NCI-H1092 (cell line): ENCODE measurements around the gene RAD51B.
"Not testable (repeated sequence)": the region's sequence is repeated elsewhere in the genome, so short reads cannot be mapped to it uniquely, and the experiment has no call there.

Experiments used
- DNase-seq: peaks from one replicate; lab custom pipeline; 2025; lab: John Stamatoyannopoulos, UW

The RAD51B gene

DNA sequence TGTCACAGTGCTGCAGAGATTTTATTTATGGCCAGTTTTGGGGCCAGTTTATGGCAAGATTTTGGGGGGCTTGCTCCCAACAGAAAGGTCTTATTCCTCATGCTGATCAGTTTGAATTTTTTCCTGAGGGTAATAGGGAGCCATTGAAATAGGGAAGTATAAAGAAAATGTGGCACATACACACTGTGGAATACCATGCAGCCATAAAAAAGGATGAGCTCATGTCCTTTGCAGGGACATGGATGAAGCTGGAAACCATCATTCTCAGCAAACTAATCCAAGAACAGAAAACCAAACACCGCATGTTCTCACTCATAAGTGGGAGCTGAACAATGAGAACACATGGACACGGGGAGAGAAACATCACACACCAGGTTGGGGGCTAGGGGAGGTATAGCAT is 483.4 kb downstream of the RAD51B start:
- not testable (repeated sequence) for DNase-seq

GRCh38 chr14:68305738-68306137 is 486.2 kb downstream of the RAD51B start:
- no peak for DNase-seq

DNA sequence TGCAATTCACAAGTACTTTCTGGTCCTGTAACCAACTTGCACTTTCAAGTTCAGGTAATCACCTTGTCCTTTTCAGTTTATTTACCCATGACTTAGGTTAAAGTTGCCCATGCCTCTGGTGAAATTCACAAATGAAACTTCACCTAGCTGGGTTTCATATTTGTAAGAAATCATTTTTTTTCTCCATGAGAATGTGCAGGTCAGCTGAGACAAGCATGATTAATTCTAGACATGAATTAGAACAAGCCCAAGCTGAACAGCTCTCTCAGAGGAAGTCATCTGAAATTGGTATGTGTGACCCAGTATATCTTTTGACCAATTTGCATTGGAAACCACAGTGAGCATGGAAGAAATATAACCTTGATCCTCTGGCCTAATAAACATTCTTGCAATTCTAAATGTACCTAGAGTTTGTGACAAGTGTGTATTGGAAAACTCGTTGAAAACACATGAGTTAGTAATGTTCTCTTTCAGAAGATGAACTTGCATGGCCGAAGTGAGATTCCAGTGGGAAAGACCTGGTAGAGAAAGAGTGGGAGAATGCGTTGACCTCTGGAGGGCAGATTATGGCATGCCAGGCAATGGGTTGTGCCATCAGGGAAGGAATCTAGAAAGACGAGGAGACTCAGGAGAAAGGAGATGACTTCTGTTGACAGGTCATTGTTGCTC is 486.8 kb downstream of the RAD51B start:
- no peak for DNase-seq

- peak; percentile 74 for DNase-seq
These were observed 487.6 kb downstream of the RAD51B start for GRCh38 chr14:68306934-68307789.

DNA sequence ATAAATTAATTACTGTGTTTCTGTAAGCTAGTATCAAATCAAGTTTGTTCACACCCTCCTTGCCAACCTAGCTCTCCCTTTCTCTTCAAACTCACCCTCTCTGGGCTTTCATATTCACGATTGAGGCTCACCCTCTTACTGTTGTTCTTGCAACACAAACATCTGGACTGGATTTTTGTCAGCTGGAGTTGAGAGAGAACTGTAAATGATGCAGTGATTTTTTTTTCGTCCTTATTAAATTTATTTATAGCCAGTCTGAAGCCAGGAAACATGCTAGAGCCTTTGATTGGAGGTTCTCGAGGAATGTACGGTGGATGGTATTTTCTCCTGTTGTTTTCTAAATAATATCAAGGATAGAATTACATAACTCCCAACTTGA is 488.2 kb downstream of the RAD51B start:
- no peak for DNase-seq

GRCh38 chr14:68308726-68309520 is 489.3 kb downstream of the RAD51B start:
- DNase-seq = no peak

- DNase-seq = peak; percentile 4
These were observed 490.0 kb downstream of the RAD51B start for GRCh38 chr14:68309616-68310015.

DNA sequence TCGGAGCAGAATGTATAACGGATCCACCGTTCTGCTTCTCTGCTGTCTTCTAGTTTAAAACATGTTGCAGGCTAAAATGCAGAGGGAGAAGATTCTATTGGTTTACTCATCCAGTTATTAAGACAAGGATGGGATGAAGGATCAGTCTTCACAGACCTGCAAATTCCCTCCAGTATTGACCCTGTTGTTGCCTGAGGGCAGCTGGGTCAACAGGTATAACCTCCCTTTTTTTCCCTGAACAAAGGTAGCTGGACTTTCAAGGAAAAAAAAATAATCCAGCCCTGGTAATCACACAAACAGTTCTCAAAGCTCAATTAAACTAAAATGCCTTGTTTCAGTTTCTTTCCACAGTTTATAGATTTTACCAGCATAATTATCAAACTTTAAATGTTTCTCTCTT is 492.7 kb downstream of the RAD51B start:
- no peak for DNase-seq

DNA sequence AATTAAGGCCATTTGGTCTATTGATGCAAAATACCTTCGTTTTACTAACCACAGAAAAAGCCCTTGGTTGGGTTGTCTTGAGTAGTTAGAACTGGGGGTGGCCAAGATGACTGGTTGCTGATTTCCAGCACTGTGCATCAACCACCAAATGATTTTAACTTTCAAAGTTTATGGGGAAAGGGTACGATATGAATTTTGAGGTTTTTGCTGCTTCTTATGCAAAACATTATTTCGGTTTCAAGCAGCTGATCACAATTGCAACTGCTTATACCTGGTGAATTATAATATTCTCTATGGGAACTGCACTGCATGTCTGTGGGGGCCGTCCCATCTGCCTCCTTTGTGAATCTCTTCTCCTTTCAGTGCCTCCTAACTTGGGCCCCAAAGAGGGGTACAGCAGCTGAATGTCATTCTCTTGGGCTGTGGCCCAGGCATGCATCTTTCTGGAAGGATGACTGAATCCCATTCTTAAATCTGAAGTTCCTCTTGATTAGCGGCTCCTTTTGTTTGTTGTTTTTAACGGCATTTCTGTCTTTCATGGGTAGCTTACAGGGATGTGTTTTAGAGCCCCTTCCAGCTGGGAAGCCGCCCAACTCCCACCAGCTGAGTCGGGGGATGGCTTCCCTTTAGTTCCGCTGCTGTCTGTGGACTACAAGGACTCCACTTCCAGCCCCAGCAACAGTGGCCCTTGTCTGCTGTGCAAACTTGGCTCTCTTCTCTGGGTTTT is 493.5 kb downstream of the RAD51B start:
- no peak for DNase-seq

DNA sequence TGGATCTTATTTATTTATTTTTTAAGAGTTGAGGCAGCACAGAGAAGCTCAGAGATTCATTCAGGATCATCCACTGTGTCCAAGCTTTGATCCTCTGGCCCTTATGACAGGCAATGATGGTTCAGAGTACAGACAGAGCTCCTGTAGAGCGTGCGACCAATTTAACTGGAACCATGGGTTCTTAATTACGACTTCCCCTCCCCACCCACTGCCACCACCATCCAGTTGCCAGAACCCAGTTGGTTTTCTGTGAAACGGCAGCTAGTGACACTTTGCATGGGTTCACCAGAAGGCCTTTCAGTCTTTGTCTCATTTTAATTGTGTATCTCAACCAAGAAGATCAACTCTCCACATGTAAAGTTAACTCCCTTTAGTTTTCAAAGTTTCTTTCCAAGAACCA is 495.1 kb downstream of the RAD51B start:
- DNase-seq = no peak

GRCh38 chr14:68315081-68315480 is 495.5 kb downstream of the RAD51B start:
- no peak for DNase-seq

GRCh38 chr14:68316078-68316868 is 496.7 kb downstream of the RAD51B start:
- DNase-seq = no peak

- DNase-seq = no peak
These were observed 497.7 kb downstream of the RAD51B start for GRCh38 chr14:68317239-68317638.

- no peak for DNase-seq
These were observed 499.2 kb downstream of the RAD51B start for GRCh38 chr14:68318828-68319227.

DNA sequence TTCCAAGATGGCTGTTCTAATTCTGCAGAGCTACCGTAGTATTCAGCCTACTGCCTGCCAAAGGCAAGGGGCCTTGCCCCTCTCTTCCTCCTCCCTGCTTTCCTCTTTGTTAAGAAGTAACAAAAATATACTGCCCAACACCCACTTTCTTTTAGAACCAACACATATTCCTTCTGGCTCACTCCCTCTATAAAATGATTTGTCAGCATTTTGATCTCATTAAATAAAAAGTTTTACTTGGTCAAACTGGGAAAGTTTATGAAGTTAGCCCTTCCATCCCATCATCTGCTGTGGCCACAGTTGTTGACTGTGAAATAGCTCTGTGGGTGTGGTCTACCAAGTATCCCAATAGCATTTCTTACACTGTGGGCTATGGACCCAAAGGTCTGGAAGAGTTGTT is 500.9 kb downstream of the RAD51B start:
- DNase-seq = no peak

GRCh38 chr14:68322940-68323620 is 503.5 kb downstream of the RAD51B start:
- no peak for DNase-seq

- no peak for DNase-seq
These were observed 505.8 kb downstream of the RAD51B start for GRCh38 chr14:68325267-68325807.

- DNase-seq = no peak
These were observed 507.7 kb downstream of the RAD51B start for GRCh38 chr14:68327231-68327630.

DNA sequence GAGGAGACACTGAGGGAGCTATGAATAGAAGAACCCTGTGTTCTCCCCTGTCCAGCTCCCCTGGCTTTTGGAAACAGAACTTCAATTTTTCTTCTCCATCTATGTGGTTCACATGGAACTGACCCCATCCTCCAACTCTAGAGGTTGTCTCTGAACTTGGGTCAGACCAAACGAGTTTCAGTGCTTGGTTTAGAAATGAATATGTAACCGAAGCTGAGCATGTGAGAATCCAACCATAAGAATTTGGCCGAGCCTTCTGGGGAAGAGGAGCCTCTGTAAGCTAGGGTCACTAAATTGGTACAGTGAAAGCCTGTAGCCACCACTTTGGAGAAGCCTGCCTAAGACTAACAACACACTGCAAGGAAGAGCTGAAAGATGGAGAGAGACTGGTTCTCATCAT is 508.9 kb downstream of the RAD51B start:
- DNase-seq = no peak

DNA sequence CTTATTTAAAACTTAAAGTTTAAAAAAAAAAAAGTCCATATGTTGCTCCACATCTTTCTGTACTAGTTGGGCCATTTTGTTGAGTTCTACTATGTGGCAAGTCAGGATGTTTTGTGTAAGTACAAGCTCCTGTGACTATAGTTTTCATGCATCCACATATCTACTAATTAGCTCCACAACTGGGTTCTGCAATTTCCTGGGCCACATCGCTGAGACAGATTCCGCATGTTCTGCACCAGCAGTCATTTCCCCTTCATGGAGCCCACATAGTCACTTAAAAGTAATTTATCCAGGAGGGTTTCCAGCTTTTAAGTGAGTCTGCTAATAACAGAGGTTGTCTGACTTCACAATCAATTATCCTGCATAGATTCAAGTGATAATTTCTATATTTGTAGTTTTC is 511.8 kb downstream of the RAD51B start:
- no peak for DNase-seq
